G401.6 (cell line): ENCODE measurements around the gene CAMKK2.
A peak's percentile ranks its signal among the peaks of the same experiment; 100 is the strongest.
"Not testable (repeated sequence)": the region's sequence is repeated elsewhere in the genome, so short reads cannot be mapped to it uniquely, and the experiment has no call there.

ENCODE experiments used
- FAIRE-seq: peaks from 2 replicates; lab custom pipeline; 2012; peaks lifted over from hg19 to GRCh38; lab: Jason Lieb, UNC

CAMKK2 gene

DNA sequence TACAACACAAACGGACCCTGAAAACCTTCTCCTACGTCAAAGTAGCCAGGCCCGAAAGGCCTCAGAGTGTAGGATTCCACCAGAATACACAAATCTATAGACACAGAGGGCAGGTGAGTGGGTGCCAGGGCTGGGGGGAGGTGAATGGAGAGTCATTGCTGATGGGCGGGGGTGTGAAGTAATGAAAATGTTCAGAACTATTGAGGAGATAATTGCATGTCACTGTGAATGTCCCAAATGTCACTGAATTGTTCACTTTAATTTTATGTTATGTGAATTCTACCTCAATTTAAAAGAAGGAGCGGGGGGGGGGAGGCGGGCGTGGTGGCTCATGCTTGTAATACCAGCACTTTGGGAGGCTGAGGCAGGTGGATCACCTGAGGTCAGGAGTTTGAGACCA, 50.6 kb downstream of the CAMKK2 start:
- FAIRE-seq = no peak

DNA sequence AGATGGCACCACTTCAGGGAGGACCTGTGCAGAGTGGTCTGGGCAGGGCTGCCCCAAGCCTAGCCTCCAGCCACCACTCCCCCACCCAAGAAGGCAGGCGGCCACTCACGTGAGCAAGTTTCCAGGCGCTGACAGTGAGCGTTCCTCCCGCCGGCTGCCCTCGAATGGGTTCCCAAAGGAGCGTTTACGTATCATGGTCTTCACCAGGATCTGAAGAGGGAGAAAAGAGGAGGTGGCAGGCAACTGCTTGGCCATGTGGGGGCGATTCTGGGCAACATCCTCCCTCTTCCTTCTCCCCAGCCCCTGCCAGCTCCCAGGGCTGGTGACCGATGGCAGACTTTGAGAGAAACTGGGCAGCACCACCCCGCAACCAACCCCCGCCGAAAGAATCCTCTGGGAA, 51.5 kb downstream of the CAMKK2 start:
- no peak for FAIRE-seq

DNA sequence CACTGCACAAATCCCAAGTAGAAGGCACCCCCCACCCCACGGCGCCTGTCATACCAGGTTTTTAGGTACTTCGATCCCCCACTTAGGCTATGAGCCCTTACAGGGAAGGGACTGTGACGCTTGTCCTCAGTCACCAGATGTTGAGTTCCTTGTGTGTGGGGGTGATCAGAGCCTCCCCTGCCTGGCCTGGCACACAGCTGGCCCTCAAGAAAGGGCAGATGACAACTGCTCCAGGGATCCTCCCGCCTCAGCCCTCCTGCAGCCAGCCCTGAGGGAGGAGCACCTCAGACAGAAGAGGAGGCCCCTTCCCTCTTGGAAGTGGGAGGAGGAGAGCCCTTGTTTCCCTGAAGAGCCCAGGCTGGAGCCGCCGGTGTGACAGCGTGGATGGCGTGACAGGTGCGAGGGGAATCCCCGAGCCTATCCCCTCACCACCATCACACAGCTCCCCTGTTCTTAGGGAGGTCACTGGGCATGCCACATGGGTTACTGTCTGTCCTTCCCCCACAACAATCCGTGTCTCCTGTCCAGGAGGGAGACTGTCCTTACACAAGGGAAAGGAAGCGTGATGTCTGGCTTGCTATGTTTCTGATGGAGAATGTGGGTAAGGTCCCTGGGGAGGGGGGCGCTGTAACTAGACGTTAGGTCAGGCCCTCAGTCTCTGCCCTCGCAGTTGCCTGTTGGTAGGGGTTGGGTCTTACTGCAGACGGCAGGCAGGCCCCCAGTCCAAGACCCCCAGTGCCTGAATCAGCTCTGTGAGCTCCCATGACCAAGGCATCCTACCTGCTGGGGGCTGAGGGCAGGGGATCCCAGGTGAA, 55.1 kb downstream of the CAMKK2 start:
- FAIRE-seq = no peak

DNA sequence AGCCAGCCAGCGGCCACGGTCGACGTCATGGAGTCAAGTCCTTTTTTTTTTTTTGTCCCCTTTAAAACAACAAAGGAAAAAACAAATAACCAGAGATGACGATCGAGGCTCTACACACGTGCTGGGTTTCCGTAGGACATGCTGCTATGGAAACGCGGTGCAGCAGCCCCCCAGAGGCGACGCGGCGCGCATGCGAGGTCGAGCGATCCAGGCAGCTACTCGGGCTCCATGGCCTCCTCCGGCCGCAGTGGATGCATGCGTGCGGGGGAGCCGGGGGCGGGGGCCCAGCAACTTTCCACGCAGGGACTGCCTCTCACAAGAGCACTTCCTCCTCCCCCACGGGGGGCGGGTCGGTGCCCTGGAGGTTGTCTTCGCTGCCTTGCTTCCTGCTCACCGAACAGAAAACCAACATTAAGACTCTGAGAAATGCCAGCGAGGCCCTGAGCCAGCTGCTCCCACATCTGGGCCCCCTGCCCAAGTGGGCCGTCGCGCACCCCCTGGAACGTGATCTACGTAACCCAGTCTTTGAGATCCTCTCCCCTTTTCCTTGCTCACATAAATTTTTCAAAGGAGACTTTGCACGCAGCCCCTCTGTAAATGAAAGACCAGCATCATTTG, 55.9 kb downstream of the CAMKK2 start:
- no peak for FAIRE-seq

DNA sequence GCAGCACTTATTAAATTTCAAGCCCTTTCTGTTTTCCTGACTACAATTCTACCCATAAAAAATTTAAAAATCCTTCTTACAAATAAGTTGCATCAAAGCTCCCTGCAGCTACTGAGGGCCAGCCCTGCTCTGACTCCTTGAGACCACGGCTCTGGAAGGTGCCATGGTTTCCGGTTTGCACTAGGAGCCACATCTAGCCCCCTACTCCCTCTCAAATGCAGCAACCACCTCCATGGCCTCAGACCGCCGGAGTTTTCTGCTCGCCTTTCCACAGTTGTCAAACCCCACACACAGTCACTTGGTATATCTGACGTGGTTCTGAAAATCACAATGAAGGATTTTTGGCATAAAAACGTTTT, 56.5 kb downstream of the CAMKK2 start:
- no peak for FAIRE-seq

DNA sequence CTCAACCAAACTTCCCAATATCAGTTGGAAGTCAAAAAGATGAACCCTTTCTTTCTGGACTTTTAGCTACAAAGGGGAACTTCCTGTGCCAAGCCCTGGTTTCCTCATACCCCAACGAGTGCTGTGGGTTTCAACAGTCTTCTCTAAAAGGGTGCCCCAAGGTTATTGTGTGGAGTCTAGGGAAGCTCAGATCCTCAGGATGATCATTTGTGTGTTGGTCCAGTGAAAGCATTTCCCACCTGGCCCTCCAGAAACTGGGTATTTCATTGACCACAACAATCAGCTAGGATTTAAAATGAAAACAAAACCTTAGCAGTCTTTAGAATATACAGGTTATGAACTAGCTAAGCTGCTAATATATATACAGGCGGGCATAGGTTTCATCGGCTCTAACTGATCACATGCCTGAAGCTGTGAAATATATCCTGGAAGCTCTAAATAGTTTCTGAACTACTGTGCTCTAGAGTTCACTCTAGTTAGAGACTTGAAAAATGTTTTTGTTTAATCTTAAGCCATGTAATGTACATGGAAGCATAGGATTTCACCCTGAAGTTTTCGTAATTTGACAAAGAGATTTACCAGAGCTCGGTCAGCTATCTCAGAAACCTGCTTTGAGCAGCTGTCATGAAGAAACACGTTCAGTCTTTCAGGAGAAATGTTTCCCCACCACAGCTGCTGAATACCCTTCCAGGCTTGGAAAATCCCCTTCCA, 57.0 kb downstream of the CAMKK2 start:
- no peak for FAIRE-seq

DNA sequence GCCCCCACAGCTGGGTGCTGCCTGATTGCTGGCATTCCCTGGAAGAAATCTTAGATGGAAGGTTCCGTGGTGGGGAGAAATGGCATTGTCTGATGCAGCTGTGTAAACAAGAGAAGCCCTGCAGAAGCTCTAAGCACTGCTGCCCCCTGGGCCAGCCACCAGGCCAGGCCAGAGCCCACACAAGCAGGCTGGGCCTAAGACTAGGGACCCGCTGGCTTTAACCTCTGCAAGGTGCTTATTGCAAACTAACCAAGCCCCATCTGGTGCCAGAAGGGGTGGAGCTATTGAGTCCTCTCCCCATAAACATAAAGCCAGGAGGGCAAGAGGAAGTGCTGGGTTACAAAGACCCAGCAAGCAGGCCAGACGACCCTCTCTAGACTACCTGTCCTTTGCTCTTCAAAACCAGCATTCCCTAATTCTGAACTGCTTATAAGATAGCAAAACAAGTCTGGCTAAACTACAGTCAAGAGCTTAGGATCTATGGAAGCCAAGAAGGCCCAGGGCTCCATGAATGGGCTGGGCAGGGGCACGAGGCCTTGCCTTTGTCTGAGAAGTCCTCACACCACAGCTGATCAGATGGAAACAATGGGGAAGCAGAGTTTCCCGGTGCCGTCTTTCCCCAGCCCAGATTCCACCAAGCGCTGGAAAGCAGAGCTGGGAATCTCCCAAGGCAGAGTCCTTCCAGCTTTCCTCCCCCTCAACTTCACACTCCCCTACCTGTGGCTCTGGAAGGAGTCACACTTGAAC, 57.7 kb downstream of the CAMKK2 start:
- no peak for FAIRE-seq

DNA sequence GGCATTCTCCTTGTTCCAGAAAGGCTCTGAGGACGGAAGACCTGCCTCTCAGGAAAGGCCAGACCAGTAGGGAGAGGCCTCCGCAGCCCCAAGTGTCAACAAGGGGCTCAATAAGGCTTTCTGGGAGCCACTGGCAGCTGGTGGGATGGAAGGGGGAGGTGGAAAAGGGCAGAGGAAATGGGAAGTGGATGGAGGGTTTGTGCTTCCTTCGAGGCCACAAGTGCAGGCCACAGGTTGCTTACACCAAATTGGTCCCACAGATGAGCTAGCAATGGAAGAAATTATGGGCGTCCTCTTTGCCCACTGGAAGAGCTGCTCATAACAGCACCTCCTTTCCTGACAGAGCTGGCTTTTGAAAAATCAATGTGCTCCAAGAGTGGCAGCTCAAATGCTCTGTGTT, 58.4 kb downstream of the CAMKK2 start:
- no peak for FAIRE-seq

DNA sequence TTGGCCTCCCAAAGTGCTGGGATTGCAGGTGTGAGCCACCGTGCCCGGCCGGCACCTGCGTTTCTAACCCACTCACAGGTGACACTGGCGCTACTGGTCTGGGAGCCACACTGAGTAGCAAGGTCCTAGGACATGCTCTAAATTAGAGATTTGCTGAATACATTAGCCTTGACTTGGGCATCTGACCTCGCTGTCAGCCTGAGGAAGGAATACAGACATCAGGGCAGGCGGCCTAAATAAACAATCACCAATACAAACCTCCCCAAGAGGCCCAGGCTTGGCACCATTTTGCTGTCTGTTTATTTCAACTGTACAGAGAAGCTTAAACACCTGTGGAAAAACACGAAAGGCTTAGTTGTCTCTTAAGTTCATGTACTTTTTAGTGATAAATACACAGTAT, 59.1 kb downstream of the CAMKK2 start:
- FAIRE-seq = no peak

DNA sequence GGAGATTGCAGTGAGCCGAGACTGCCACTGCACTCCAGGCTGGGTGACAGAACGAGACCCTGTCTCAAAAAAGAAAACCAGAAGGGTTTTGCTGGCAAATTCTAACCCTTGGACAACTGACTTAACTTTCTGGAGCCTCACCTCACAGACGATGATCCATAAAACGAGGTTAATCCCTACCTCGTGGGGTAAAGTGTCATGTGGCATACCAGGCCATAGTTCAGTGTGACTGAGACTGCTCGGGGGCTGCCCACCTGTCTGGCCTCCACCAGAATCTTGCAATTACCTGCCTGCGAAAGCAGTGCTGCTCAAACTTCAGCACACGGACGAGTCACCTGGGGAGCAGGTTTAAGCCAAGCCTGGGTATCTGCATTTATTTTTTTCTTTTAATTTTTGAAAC, 59.7 kb downstream of the CAMKK2 start:
- FAIRE-seq = no peak

DNA sequence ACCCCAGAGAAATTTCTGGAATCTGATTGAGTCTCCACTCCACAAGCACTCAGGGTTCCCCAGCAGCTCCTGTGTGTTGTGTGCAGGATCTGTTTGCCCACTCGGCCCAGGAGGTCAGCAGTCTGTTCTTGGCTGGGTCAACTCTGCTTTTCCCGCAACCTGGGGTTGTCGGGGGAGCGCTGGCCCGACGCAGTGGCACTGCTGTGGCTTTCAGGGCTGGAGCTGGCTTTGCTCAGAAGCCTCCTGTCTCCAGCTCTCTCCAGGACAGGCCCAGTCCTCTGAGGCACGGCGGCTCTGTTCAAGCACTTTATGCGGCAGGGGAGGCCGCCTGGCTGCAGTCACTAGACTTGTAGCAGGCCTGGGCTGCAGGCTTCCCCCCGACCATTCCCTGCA, 62.9 kb downstream of the CAMKK2 start:
- no peak for FAIRE-seq

DNA sequence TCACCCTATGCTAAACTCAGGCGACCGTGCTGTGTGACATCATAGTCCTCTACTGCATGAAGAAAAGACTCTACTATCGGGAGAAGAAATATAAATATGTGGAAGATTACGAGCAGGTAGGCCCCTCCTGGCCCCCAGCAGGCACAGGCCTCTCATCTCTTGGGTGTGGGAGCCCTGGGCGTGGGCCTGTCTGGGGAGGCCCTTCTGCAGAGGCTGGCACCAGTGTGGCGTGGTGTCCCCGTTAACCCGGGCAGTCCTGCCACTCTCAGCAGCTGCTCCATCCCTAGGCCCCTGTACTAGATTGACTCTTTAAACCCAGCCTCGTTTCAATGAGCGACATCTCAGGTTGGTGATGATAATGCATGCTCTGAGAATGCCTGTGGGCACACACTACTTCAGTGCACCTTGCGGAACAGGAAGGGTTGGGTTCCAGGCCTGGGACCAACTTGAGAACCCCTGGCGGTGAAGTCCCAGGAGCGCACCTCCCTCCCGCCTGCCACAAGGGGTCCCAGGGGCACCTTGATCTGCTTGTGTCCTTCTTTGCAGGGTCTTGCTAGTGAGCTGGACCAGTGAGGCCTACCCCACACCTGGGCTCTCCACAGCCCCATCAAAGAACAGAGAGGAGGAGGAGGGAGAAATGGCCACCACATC, 63.4 kb downstream of the CAMKK2 start:
- no peak for FAIRE-seq

DNA sequence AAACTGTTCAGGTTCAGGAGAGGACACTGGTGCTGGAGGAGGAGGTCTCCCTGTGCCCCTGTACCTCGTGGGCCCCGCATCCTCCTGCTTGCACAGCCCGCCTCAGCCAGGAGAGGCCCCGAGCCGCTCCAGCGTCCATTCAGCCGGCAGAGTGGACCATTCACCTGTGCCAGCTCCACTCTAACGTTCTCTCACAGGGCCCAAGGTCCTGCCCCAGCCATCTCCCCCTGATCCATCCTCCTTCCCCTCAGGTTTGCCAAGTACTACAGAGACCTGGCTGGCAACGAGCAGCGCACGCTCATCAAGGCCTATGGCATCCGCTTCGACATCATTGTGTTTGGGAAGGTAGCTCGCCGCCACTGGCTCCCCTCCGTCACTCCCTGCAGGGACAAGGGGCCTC, 64.3 kb downstream of the CAMKK2 start:
- FAIRE-seq = no peak

DNA sequence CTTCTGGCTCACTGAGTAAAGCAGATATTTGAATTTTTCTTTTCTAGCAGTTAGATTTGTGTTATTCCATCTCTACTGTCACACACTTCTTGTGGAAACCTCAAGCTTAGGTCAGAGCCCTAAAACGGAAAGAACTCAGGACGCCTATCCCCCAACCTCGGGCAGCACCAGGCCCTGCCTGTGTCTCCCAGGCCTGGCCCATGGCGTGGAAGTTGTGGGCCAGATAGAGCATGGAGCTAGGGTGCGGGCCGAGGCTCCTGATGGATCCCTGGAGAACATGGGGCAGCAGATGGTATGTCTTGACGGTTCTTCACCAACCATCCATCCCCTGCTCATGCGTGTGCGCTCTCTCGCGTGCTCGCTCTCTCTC, 66.0 kb downstream of the CAMKK2 start:
- FAIRE-seq = no peak

DNA sequence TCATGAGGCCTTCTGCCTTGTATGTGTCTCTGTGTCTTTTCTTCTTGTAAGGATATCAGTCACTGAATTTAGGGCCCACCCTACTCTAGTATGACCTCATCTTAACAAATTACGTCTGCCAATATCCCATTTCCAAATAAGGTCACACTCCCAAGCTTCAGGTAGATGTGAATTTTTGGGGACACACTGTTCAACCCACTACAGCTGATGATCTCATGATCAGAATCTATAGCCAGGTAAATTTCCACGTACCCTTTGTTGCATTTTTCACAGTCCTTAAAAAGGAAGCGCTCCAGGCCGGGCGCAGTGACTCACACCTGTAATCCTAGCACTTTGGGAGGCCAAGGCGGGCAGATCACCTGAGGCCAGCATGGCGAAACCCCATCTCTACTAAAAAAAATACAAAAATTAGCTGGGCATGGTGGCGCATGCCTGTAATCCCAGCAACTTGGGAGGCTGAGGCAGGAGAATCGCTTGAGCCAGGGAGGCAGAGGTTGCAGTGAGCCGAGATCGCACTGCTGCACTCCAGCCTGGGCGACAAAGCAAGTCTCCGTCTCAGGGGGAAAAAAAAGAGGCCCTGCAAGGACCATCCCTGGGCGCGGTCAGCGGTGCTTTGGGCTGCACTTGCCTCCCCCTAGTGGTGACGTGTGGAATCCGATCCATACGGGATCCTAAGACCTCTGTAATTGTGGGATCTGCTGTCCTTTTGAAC, 66.5 kb downstream of the CAMKK2 start:
- peak; percentile 79 for FAIRE-seq

DNA sequence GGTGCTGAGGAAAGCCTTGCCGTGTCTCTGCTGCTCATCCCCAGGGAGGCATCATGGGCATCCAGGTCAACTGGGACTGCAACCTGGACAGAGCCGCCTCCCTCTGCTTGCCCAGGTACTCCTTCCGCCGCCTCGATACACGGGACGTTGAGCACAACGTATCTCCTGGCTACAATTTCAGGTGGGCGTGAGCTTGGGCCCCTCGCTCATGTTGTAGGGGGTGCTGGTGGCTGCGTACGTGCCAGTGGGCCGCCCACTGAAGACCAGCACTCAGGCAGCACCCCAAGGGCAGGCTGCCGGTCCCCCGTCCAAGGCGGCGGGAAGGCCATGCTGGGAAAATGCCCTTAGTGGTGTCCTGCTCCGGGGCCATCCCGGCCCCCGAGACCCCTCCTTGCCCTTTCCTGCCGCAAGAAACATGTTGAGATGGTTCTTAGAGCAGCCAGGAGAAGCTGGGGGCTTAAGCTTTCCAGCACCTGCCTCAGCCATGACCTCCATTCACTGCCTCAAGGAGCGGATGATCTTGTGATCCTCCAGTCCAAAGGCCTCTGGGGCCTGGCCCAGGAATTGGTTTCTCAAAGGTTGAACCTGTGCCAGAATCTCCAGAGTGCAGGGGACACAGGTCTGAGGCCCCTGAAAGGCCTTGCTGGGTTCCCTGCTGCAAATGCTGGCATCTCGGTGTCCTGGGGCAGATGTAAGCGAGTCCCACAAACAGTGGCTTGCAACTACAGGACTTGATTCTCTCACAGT, 67.4 kb downstream of the CAMKK2 start:
- FAIRE-seq = no peak

DNA sequence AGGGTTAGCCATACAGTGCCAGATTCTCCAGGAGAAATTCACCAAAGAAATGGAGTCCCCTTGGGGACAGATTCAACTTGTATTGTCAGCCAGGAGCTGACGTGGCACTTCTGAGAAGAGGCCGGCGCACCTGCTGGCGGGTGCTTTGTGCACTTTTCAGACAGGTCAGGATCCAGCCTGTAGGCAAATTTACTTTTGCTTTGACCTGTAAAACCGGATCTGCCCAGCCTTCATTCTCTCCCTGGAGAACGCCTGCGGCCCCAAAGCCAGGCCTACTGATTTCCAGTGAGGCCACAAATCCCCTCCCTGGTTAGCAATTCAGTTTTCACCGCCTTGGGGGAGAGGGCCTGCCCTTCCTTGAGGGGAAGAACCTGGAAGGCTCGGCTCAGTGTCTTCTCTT, 69.2 kb downstream of the CAMKK2 start:
- no peak for FAIRE-seq

DNA sequence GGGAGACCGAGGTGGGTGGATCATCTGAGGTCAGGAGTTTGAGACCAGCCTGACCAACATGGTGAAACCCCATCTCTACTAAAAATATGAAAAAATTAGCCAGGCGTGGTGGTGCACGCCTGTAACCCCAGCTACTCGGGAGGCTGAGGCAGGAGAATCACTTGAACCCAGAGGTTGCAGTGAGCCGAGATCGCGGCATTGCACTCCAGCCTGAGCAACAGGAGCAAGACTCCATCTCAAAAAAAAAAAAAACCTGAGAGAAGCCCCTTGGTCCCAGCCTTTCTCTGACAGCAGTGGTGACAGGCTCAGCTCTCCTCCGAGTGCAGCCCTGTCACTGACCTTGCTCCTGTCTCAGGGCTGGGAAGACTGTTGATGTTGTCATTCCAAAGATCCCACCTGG, 69.6 kb downstream of the CAMKK2 start:
- not testable (repeated sequence) for FAIRE-seq

DNA sequence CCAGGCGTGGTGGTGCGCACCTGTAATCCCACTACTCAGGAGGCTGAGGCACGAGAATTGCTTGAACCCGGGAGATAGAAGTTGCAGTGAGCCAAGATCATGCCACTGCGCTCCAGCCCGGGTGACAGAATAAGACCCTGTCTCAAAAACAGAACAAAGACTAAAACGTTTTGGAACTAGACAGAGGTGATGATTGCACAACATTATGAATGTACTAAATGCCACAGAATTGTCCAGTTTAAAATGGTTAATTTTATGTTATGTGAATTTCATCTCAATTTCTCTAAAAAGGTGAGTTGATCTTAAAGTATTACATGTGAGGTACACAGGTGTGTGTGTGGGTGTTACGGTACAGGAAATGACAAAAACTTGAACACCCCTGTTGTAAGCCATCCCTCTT, 70.1 kb downstream of the CAMKK2 start:
- no peak for FAIRE-seq

DNA sequence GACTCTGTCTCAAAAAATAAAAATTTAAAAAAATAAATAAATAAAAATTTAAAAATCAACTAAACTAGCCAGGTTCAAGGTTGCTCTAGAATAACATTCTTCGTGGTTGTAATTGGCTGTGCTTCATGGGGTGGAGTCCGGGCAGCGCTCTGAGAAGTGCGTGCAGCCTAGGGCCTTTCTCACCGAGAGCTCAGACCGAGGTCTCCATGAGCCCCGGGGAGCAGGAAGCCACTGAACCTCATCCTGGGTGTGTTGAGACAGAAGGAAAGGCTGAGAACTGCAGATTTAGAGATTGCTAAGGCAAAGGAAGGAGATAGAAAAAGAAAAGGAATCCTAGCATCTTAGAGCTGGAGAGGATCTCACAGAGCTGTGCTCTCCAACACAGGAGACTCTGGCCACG, 71.9 kb downstream of the CAMKK2 start:
- no peak for FAIRE-seq
